Endodermal cell (in vitro differentiated cells): ENCODE data around the gene BCL2L15. TPM values are rescaled to one million over a fixed set of nuclear protein-coding genes. Genes with fewer than 3 reads are reported as not detected.

Experiments
- DNase-seq: peaks from one replicate; pipeline ENCODE4 v3.0.0-alpha.2; 2017
- H3K27ac ChIP-seq: 2 replicates; pipeline ENCODE4 v1.5.1; 2013; ENCODE audit warnings: mild to moderate bottlenecking, low read depth, low read length, moderate library complexity
- H3K27me3 ChIP-seq: 2 replicates; pipeline ENCODE4 v1.6.1; 2013; ENCODE audit warnings: mild to moderate bottlenecking, low read length, moderate library complexity; ENCODE audit not compliant: insufficient read depth, control insufficient read depth, poor library complexity, severe bottlenecking
- H3K36me3 ChIP-seq: 2 replicates; pipeline ENCODE4 v1.7.0; 2013; ENCODE audit warnings: mild to moderate bottlenecking, low read length, moderate library complexity; ENCODE audit not compliant: control insufficient read depth, insufficient read depth
- H3K4me1 ChIP-seq: one replicate; pipeline ENCODE4 v1.7.0; 2013; ENCODE audit warnings: low read length; ENCODE audit not compliant: control insufficient read depth, insufficient read depth
- H3K4me3 ChIP-seq: 2 replicates; pipeline ENCODE4 v1.5.1; 2013; ENCODE audit warnings: mild to moderate bottlenecking, low read length, moderate library complexity
- H3K9ac ChIP-seq: 2 replicates; pipeline ENCODE4 v1.6.1; 2013; ENCODE audit warnings: mild to moderate bottlenecking, low read length, moderate library complexity; ENCODE audit not compliant: poor library complexity, severe bottlenecking; ENCODE audit errors: extremely low read depth
- H3K9me3 ChIP-seq: 2 replicates; pipeline ENCODE4 v1.6.1; 2013; ENCODE audit warnings: mild to moderate bottlenecking, low read length, moderate library complexity; ENCODE audit not compliant: control insufficient read depth
- H3K27ac Mint-ChIP-seq: 2 replicates; pipeline ENCODE4 v1.8.0; 2020; ENCODE audit warnings: mixed read lengths
- H3K27me3 Mint-ChIP-seq: 2 replicates; pipeline ENCODE4 v1.8.0; 2021; ENCODE audit warnings: mild to moderate bottlenecking, mixed read lengths; ENCODE audit not compliant: insufficient read depth
- H3K36me3 Mint-ChIP-seq: 2 replicates; pipeline ENCODE4 v1.8.0; 2020; ENCODE audit warnings: low read depth, mixed read lengths
- H3K4me1 Mint-ChIP-seq: 2 replicates; pipeline ENCODE4 v1.8.0; 2020; ENCODE audit warnings: mixed read lengths
- H3K4me3 Mint-ChIP-seq: 2 replicates; pipeline ENCODE4 v1.8.0; 2020; ENCODE audit warnings: mild to moderate bottlenecking, moderate library complexity, mixed read lengths
- H3K9me3 Mint-ChIP-seq: 2 replicates; pipeline ENCODE4 v1.8.0; 2020; ENCODE audit warnings: mild to moderate bottlenecking, mixed read lengths
- WGBS, 2 experiments: methylation state at CpG; one replicate each; pipeline versions ENCODE4 v1.1.5 to v1.1.7; 2013; ENCODE audit warnings: missing lambda C conversion rate in 2 of 2, mixed read lengths in 1 of 2; ENCODE audit not compliant: insufficient coverage in 1 of 2, insufficient read length in 1 of 2; 5-methylcytosine and 5-hydroxymethylcytosine counted together
- total RNA-seq, 2 donors: library from RNA; stranded (reverse); fragmentation: NEBNext Ultra II Directional in 1 of 2; extraction: Animal tissue kit (Norgen Biotek cat#: 25700) in 1 of 2; gene quantifications; 2 replicates in 1 of 2; 3 replicates in 1 of 2; pipeline ENCODE4 v1.2.1, GENCODE V29; 2021
- TF ChIP-seq, protein P1 (sequence below): fragments of 200-600 bp; sonication (generic); conservative IDR thresholded peaks from 2 replicates; pipeline ENCODE4 v1.5.0; 2021; ENCODE audit warnings: antibody characterized with exemption, mild to moderate bottlenecking

Gene BCL2L15
- total RNA-seq, 2 donors from 2014 or later: 0.73 TPM; not detected in 1

DNA sequence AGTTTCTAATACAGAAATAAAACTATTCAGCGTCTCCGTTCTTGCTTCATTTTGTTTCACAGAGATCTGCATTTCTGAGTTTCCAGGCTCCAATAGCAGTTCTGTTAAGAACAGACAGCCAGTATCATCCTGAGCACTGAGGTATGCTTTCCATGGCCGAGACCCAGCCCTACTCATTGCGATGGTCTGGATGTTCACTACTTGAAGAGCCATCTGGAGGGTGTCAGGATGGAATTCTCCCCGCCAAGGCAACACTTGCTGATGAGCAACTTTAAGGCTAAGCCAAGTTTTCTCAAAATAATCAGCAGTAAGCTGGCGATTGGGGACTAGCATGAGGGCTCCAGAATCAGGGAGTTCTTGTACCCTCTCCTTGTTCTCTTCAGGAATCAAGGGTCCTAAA is 7.7 kb upstream of the BCL2L15 start:
- no peak for DNase-seq
- Histone ChIP-seq H3K9me3 (no peaks in the 10 kb centered on the region), H3K27me3 (no peaks in the 10 kb centered on the region), H3K27ac (no peak overlapping the region), H3K4me1 (no peaks in the 10 kb centered on the region), H3K36me3 (peaks cover 25% of the 10 kb centered on the region), H3K9ac (no peak overlapping the region), H3K4me3 (no peak overlapping the region)
- H3K27me3 Mint-ChIP-seq: no peaks in the 10 kb centered on the region
- 95 to 100% methylated on average over 6 of the region's 6 CpGs for WGBS, 2 experiments
- TF ChIP-seq, protein P1, sequence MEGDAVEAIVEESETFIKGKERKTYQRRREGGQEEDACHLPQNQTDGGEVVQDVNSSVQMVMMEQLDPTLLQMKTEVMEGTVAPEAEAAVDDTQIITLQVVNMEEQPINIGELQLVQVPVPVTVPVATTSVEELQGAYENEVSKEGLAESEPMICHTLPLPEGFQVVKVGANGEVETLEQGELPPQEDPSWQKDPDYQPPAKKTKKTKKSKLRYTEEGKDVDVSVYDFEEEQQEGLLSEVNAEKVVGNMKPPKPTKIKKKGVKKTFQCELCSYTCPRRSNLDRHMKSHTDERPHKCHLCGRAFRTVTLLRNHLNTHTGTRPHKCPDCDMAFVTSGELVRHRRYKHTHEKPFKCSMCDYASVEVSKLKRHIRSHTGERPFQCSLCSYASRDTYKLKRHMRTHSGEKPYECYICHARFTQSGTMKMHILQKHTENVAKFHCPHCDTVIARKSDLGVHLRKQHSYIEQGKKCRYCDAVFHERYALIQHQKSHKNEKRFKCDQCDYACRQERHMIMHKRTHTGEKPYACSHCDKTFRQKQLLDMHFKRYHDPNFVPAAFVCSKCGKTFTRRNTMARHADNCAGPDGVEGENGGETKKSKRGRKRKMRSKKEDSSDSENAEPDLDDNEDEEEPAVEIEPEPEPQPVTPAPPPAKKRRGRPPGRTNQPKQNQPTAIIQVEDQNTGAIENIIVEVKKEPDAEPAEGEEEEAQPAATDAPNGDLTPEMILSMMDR: no peak
- H3K36me3 Mint-ChIP-seq: peaks cover 27% of the 10 kb centered on the region
- H3K4me3 Mint-ChIP-seq: no peak overlapping the region
- H3K4me1 Mint-ChIP-seq: no peaks in the 10 kb centered on the region
- H3K9me3 Mint-ChIP-seq: no peaks in the 10 kb centered on the region
- H3K27ac Mint-ChIP-seq: no peak overlapping the region

DNA sequence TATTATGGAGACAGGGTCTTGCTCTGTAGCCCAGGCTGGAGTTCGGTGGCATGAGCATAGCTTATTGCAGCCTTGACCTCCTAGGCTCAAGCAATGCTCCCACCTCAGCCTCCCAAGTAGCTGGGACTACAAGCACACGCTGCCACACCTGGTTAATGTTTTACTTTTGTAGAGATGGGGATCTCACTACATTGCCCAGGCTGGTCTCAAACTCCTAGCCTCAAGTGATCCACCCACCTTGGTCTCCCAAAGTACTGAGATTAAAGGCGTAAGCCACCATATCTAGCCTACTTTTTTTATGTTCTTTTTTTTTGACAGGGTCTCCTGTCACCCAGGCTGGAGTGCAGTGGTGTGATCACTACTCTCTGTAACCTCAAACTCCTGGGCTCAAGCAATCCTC is 5.9 kb upstream of the BCL2L15 start:
- WGBS, 2 experiments: 93 to 94% methylated on average over 2 to 3 of the region's 3 CpGs
- TF ChIP-seq, protein P1: no peak
- no peak for DNase-seq
- Mint-ChIP-seq H3K27ac (no peak overlapping the region), H3K27me3 (no peaks in the 10 kb centered on the region), H3K36me3 (peaks cover 16% of the 10 kb centered on the region), H3K9me3 (no peaks in the 10 kb centered on the region), H3K4me3 (no peak overlapping the region), H3K4me1 (no peaks in the 10 kb centered on the region)
- no peaks in the 10 kb centered on the region for H3K27me3 ChIP-seq
- H3K4me3 ChIP-seq: no peak overlapping the region
- H3K9ac ChIP-seq: no peak overlapping the region
- no peaks in the 10 kb centered on the region for H3K9me3 ChIP-seq
- no peaks in the 10 kb centered on the region for H3K4me1 ChIP-seq
- no peak overlapping the region for H3K27ac ChIP-seq
- peaks cover 10% of the 10 kb centered on the region for H3K36me3 ChIP-seq

DNA sequence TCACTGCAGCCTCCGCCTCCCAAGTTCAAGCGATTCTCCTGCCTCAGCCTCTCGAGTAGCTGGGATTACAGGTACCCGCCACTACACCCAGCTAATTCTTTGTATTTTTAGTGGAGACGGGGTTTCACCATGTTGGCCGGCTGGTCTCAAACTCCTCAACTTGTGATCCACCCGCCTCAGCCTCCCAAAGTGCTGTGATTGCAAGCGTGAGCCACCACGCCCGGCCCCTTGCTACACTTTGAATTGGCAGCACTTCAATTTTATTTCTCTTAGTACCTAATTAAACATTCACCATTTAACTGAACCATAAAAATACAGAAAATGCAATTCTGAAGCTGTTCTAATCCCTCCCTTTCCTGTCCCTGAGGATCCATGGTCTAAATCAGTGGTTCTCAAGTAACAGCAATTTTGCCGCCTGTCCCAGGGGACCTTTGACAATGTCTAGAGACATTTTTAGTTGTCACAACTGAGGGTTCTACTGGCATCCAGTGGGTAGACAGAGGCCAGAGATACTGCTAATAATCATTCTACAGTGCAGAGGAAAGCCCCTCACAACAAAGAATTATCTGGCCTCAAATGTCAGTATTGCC is 4.3 kb upstream of the BCL2L15 start:
- no peaks in the 10 kb centered on the region for H3K27me3 ChIP-seq
- no peaks in the 10 kb centered on the region for H3K4me1 ChIP-seq
- WGBS, 2 experiments: 86 to 88% methylated on average over 7 to 11 of the region's 11 CpGs
- no peak overlapping the region for H3K4me3 Mint-ChIP-seq
- H3K27ac Mint-ChIP-seq: no peak overlapping the region
- peaks cover 4% of the 10 kb centered on the region for H3K4me1 Mint-ChIP-seq
- no peak overlapping the region for H3K27ac ChIP-seq
- no peaks in the 10 kb centered on the region for H3K27me3 Mint-ChIP-seq
- H3K9me3 ChIP-seq: no peaks in the 10 kb centered on the region
- DNase-seq: no peak
- H3K9me3 Mint-ChIP-seq: no peaks in the 10 kb centered on the region
- no peak overlapping the region for H3K4me3 ChIP-seq
- TF ChIP-seq, protein P1: no peak
- H3K36me3 ChIP-seq: no peaks in the 10 kb centered on the region
- no peak overlapping the region for H3K9ac ChIP-seq
- peaks cover 7% of the 10 kb centered on the region for H3K36me3 Mint-ChIP-seq
